HG02798 (cell line): ENCODE data around the gene SPTBN1.
"Not testable (repeated sequence)": the region's sequence is repeated elsewhere in the genome, so short reads cannot be mapped to it uniquely, and the experiment has no call there.

Experiments used
- ATAC-seq: cut with Tn5 transposase; IDR thresholded peaks from one replicate; pipeline ENCODE4 v1.9.1; 2021; ENCODE audit warnings: mild to moderate bottlenecking; ENCODE audit not compliant: unreplicated experiment, poor library complexity

The SPTBN1 gene

DNA sequence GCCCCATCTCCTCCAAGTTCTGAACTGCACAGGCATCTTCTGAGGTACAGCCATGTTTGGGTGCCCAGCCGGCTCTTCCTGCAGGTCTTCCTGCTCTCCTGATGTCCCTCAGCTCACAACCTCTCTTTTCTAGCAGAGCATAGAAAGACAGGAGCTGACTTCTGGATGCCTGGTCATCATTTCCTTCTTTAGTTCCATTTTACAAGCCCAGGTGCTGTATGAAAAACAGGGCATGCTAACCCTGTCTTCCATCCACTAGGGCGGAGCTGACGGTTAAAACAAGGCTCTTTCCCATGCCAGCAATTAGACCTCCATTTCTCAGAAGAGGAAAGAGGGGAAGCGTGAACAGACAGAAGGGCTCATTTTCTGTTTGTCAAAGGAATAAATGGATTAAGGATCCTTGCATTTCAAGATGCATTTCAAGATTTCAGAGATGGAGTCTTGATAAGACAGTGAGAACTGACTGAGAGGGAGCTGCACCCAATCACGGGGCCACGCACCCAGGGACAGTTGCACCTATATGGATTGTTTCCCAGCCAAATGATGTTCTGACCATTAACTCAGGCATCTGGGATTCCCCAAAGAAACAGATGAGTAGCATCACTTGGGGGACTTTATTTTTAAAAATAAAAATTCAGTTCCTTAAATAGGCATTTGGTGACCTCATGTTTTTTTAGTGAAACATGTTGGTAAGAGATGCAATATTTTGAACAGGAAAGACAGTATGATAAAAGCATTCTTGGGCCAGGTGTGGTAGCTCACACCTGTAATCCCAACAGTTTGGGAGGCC, 221.5 kb downstream of the SPTBN1 start:
- no peak for ATAC-seq

DNA sequence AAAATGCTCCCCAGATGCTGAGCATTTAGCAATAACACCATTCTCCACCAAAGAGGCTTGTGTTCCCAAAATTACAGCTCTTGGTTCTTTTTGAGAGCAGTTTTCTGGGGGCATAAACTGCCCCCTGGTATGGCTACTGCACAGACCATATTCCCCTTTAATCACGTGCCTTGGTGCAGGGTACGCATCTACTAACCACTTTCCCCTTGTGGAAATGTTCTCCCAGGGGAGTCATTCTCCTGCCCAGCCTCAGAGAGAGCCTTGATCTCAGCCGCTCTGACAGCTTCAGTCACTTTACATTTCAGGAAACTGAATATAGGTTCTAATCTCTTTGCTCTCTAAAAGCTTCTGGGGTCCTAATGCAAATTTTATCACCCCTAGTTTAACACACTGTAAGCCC, 222.6 kb downstream of the SPTBN1 start:
- ATAC-seq, result no peak

DNA sequence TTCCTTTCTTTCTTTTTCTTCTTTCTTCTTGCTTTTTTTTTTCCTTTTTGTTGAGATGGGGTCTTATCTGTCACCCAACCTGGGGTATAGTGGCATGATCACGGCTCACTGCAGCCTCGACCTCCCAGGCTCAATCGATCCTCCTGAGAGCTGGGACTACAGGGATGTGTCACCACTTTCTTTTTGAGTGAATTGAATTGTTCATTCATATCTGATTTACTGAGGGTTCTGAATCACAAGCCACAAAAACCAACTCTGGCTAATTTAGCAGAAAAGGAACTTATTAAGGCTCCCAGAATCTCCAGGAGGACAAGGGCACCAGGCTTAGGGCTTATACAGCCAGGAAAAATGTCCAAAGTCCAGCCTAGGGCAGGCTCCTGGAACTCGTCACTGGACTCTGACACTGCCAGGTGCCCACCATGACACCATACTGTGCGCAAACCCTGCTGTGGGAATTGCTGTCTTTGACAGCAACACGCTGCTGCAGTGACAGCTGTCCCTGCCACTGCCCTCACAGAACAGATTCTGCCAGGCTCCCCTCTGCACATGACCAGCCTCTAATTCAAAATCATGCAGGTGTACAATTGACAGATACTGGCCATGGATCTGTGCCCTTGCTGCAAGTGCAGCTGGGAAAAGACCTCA, 224.4 kb downstream of the SPTBN1 start:
- ATAC-seq, result peak; percentile 65

DNA sequence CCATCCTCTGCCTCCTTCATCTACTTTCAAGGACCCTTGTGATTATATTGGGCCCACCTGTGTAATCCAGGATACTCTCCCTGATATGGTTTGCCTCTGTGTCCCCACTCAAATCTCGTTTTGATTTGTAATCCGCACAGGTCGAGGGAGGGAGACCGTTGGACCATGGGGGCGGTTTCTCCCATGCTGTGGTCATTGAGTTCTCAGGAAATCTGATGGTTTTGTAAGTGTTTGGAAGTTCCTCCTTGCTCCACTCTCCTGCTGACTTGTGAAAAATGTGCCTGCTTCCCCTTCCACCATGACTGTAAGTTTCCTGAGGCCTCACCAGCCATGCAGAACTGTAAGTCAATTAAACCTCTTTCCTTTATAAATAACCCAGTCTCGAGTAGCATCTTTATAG, 225.3 kb downstream of the SPTBN1 start:
- no peak for ATAC-seq

DNA sequence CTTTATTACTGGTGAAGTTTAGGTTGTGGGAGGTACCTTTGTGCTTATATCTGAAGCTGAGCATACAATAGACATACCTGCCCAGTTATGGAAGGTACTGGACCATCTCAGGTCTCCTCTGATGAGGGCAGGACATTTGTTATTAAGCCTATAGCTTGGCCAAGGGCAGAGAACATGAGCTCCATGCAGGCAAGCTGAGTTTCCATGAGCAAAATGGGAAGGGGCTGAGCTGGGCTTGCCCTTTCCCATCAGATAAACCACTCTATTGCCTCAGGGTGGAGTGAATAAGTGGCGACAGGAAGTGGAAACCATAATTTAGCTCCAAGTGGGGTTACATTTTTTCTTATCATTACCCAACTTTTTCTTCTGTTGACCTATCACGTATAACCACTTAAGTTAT, 227.5 kb downstream of the SPTBN1 start:
- ATAC-seq, result no peak

DNA sequence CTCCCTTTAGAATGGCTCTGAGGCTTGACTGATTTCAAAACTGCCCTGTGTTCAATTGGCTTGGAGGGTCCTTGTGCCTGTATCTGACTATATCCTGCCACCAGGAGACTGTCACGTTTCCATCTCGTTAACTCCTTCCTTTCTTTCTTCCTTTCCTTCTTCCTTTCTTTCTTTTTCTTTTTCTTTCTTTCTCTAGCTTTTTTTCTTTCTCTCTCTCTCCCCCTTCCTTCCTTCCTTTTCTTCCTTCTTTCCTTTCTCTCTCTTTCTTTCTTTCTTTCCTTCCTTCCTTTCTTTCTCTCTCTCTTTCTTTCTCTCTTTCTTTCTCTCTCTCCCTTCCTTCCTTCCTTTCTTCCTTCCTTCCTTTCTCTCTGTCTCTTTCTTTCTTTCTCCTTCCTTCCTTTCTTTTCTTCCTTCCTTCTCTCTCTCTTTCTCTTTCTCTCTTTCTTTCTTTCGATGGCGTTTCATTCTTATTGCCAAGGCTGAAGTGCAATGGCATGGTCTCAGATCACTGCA, 229.2 kb downstream of the SPTBN1 start:
- no peak for ATAC-seq

DNA sequence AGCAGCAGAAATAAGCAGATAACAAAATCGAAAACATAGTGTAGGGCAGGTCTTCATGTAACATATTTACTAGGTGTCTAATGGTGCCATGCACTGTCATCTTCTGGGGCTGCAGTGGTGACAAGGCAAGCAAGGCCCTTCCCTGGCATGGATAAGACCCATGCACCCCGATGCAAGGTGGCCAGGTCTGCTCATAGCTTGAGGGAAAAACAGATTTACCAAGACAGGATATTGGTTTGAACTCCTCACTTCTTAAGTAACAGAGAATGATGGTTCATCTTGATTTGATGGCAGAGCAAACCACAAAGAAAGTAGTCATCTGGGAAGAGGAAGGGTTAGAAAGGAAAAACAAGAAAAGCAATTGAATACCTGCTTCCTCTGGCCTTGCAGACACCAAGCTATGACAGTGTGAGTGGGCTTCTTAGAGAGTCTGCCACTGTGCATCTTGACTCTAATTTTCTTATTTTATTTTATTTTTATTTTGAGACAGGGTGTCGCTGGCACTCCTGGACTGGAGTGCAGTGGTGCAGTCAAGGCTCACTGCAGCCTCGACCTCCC, 231.5 kb downstream of the SPTBN1 start:
- no peak for ATAC-seq

DNA sequence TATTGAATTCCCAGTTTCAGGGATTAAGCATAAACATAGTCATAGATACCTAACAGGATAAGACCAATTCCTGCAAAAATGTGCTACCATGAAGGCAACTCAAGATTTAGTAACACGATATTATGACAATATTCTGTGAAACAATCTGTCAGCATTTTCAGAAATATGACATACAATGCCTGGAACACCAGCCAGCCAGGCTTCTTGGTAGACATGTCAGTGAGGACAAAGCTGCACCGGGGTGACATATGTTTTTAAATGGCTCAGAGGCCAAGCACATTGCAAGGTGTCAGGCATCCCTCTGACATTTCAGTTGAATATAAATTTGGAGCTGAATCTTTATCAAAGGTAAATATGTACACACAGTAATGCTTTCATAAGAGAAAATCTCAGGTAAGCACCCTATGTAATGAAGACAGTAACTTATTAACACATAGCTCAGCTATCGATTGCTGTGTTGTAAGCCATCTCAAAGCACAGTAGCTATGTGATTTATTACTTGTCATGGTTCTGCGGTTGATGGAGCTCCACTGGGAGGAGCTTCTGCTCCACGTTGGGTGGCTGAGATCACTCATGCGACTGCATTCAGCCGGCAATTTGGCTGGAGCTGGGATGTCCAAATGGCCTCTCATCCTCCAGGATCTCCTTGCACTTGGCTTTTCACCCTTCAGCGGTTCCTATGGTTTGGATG, 235.5 kb downstream of the SPTBN1 start:
- ATAC-seq, result no peak

DNA sequence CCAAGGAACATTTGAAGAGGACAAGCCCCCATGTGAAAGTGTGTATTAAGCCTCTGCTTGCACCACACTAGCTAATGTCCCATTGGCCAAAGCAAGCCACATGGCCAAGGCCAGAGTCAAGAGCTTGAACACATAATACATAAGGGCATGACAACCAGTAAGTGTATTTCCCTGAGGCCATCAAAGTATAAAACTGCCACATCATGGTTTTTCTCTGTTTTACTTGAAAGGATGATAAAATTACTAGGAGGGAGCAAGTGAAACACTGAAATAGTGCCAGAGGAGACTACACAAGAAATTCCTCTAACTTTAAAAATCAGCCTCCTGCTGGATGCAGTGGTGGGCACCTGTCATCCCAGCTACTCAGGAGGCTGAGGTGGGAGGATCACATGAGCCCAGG, 236.4 kb downstream of the SPTBN1 start:
- ATAC-seq, result no peak

DNA sequence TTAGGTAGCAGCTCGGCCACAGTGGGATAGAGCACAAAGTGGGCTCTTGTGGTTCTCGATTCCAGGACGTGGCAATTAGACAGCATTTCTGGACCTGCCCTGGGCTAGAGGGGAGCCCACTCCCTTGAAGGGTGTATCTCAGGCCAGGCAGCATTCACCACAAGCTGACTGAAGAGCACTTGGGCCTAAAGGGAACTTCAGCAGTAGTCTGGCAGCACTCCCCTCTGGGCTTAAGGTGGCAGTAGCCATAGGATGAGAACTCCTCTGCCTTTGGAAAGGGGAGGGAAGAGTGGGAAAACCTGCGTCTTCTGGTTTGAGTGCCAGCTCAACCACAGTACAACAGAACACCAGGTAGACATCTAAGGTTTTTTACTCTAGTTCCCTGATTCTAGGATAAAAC, 239.3 kb downstream of the SPTBN1 start:
- no peak for ATAC-seq

DNA sequence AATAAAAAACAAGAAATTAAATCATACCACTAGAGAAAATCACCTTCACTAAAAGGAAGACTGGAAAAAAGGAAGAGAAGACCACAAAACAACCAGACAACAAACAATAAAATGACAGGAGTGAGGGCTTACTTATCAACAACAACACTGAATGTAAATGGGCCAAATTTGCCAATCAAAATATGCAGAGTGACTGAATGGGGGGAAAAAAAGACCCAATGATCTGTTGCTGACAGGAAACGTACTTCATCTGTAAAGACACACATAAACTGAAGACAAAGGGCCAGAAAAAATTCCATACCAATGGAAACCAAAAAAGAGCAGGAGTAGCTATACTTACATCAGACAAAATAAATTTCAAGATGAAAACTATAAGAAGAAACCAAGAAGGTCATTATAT, 241.8 kb downstream of the SPTBN1 start:
- no peak for ATAC-seq

DNA sequence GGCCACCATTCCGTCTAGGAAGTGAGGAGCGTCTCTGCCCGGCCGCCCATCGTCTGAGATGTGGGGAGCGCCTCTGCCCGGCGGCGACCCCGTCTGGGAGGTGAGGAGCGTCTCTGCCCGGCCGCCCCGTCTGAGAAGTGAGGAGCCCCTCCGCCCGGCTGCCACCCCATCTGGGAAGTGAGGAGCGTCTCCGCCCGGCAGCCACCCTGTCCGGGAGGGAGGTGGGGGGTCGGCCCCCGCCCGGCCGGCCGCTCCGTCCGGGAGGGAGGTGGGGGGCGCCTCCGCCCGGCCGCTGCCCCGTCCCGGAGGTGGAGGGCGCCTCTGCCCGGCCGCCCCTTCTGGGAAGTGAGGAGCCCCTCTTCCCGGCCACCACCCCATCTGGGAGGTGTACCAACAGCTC, 242.8 kb downstream of the SPTBN1 start:
- ATAC-seq, result not testable (repeated sequence)

DNA sequence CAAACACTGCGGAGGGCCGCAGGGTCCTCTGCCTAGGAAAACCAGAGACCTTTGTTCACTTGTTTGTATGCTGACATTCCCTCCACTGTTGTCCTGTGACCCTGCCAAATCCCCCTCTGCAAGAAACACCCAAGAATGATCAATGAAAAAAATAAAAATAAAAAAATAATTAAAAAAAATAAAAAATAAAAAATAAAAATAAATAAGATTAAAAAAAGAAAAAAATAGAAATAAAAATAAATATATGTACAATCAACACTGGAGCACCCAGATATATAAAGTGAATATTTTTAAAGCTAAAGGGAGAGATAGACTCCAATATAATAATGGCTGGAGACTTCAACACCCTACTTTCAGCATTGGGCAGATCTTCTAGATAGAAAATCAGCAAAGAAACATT, 243.5 kb downstream of the SPTBN1 start:
- no peak for ATAC-seq

DNA sequence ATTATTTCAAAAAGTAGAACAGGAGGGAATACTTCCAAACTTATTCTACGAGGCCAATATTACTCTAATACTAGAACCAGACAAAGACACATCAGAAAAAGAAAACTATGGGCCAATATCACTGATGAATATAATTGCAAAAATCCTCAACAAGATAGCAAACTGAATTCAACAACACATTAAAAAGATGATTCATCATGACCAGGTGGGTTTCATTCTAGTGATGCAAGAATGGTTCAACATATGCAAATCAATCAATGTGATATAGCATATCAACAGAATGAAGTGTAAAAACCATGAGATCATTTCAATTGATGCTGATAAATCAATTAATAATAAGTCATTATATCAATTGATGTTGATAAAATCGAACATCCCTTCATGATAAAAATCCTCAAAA, 244.9 kb downstream of the SPTBN1 start:
- no peak for ATAC-seq

DNA sequence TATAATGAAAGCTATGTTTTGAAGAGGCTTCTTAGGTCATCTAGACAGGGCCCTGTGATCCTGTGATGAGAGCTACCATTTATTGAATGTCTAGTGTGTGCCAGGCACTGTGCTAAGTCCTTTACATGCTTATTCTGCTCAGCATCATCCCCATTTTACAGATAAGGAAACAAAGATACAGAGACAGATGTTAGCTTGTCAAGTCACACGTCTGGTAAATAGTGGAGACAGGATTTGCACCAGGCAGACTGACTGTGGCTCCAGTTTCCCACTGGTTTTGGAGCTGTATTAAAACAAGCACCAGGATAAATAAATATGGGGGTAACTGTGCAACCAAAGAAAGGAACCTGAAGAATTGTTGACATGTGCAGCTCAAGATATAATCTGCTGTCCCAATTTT, 248.1 kb downstream of the SPTBN1 start:
- no peak for ATAC-seq

DNA sequence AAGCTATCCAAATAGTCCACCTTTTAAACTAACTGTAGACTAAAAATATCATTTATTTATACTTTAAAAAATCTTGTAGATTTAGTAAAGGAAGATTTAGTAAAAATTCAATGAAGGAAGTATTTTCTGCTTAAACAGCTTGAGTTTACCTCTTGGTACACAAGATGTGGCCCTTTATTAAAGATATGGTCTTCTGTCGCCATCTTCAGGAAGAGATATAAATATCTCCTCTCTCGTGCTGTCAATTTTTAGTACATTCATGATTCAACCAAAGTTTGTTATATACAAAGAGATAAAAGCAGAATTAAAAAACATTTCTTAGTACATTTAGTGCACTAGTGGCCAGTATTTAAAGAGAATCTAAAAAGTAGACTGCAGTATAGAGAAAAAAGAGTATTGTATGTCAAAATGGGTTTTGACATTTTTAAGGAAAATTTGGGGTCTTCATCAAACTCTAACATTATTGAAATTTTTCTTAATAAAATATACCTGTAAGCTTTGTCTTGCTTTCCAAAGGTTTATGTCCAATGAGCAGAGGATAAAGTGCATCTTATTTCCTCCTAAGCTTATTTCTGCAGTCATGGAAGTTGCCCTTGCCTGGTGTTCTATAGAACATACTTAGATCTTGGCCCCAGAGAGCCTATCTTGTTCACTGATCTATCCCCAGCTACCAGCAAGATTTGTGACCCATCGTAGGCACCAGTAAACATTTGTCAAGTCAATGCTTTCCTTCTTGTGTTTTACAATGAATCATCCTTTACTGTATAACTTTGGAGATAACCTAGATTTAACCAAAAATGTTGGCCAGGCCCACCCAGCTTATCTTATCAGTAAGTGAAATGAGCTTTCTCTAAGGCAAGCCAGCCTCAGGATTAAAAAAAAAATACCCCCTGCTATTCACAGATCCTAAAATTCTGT, 248.8 kb downstream of the SPTBN1 start:
- peak; percentile 51 for ATAC-seq

DNA sequence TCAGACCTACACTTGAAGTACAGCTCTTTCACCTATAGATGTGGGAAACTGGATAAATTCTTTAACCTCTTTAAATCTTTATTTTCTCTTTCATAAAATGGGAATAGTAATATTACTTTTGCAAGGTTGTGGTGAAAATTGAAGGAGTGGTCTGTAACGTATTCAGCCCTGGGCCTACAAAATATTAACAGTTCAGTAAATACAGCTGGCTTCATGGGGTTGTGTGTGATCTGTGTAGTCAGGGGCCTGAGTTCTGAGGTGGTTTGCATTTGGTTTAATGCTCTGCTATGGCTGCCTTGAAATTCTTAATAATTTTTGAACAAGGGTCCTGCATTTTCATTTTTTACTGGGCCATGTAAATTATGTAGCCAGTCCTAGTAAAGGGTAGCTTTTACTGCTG, 250.5 kb downstream of the SPTBN1 start:
- ATAC-seq, result no peak

DNA sequence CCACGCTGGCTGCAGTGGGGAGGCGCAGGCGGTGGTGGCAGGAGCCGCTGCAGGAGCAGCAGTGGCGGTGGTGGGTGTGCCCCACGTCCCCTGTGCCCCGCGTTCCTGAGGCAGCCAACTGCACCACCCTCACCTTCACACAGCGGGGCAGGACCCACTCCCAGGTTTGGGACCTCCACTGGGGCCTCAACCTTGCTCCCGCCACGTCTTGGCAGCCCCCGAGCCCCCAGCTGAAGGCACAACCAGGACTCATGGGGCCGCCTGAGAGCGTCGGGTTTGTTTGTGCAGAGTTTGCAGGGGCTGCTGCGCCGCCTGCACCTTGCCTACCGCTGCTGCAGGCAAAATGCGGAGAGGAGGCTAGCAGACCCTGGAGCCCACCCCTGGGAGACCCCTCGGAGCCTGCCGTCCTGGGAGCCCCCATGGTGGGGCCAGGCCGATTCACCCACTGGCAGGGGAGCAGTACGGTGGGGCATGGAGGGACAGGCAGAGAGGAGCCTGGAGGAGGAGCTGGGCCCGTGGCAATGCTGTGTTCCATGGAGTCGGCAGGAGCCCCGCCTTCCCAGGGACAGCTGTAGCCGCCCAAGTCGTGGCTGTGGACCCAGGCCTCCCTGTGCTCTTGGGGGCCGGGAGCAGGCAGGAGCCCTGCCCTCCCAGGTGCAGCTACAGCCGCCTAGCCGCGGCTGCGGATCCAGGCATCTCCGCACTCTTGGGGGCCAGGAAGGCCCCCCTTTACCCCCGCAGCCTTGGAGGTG, 252.6 kb downstream of the SPTBN1 start:
- ATAC-seq, result peak; percentile 21

DNA sequence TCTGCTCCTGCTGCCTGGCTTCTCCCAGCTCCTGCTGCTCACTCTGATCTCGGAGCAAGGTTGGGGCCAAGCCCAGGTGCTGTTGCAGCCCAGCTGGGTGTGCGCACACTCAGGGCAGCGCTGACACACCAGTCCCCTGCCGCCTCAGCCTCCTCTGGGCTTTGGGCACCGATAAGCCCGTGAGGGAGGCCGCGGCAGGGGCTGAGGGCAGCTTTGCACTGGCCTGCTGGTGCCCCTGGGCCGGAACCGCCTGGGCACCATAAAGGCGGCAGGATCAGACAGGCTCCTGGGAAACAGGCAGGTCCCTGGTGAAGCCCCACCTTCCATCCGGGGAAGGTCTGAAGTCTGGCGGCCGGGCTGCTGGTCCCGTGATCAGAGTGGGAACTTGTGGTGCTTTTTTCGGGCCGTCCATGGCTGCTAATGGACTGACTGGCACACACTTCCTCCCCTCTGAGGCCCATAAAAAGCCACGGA, 253.2 kb downstream of the SPTBN1 start:
- peak; percentile 54 for ATAC-seq
